Activated CD8-positive, alpha-beta memory T cell treated with anti-CD3 and anti-CD28 coated beads, Interleukin-2, amount 50 U/mL, for 24 hours (primary cell): ENCODE data around the gene KLHL17.

Source experiments
- DNase-seq: peaks from one replicate; pipeline ENCODE4 v3.0.0-alpha.2; 2020; ENCODE audit errors: extremely low read depth

KLHL17 gene

DNA sequence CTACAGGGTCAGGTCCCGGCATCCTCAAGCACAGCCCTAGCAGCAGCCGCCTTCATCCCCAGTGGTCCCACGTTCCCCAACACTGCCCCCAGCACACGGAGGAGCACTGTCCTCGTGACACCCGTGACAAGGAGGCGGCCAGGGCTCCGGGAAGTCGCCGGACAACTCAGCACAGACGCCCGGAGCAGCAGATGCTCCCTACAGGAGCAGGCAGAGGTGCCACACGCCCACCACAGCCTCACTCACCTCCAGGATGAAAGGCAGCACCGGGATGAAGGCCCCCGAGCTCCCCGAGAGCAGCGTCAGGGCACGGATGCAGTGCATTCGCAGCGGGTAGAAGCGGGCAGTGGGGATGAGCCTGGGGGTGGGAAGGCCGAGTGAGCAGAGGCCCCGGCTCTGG lies 9.5 kb upstream of the KLHL17 start:
- no peak for DNase-seq

DNA sequence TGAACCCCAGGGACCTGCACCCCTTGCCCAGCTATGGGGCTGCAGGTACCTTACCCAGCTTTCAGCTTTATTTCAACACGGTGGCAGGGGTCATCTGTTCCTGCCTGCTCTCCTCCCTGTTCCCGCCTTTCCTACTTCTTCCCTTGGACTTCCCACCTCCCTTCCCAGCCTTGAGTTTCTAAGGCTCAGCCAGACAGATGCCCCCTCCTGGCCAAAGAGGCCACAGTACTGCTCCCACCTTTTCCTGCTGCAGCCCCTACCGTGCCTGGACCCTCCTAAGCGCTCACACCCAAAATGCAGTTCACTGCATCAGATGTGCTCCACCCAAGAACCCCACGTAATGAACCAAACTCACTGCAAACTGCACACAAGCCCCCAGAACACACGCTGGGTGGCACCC lies 9.0 kb upstream of the KLHL17 start:
- DNase-seq: no peak

DNA sequence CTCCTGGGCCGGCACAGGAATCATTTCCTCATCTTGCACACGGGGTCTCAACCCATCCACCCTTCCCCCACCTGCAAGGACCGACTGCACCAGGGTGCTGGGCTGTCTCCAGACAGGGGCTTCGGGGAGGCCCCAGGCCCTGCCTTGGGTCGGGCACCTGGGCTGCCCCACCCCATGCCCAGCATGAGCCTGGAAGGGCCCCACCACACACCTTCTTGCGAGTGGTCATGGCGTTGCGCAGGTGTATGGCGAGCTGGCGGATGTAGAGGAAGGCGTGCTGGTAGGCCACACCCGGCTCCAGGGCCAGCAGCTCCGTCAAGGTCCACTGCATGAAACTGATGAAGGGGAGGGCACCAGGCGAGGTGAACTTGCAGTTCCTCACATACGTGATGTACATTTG lies 8.2 kb upstream of the KLHL17 start:
- no peak for DNase-seq

DNA sequence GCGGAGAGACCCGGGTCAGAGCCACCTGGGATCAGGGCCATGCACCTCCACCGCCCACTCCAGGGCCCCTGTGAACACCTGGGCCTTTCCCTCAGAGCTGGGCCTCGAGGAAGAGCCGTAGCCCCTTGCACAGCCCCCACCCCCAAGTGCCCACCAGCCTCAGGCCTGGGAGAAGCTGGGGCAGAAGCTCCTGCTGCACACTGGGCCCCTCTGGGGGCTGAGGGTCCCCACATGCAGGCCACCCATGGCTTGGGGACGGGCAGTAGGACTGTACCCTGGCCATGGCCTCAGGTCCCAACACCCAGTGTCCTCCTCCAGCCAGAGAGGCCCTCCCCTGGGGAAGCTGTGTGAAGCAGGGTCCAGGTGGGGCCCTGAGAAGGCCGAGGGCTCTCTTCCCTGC lies 7.8 kb upstream of the KLHL17 start:
- no peak for DNase-seq

DNA sequence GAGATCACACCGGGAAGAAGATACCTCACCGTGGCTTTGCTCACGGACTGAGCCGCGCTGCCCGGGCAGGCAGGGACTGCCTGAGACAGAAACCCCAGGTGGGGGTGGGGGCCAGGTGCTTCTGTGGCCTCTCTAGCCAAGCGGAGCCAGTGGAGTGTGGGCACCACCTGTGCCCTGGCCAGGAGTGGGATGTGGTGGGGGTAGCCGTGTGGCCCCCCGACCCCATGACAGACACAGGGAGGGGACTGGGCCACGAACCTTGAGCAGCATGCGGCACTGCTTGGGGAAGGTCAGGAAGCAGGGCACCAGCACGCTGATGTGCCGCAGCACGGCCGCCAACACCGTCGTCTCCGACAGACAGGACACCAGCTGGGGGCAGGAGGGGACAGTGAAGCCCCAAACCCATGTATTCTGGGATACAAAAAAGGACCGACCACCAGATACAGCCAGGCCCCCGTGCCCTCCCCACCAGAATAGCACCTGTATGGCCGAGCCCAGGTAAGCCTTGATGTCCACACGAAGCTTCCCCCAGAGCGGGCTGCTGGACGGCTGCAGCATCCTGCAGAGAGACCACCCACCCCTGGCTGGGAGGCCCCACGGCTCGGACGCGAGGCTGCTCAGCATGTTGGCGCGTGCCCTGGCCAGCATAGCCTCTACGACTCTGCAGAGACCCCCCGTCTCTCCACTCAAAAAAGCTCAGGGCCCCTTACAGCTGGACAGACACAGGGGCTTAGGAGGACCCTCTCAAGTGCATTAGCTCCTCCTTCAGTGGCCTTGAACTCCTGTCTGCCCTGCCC lies 6.7 kb upstream of the KLHL17 start:
- DNase-seq: no peak

DNA sequence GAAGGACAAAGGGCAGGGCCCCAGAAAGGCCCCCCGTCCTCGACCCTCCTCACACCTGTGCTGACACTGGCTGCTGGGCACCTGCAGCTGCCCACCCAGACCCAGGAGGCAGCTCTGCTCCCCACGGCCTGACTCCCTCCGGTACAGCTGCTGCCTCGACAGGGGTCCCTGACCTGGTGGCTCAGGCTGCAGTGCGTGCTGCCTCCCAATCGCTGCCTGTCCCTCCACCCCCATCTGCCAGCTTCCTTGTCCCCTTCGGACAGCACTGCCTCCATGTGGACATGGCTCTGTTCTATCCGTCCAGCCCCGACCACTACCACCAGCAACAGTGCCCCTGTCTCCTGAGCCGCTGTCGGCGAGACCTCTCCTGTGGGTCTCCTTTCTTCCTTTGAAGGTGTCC lies 5.5 kb upstream of the KLHL17 start:
- DNase-seq: no peak

DNA sequence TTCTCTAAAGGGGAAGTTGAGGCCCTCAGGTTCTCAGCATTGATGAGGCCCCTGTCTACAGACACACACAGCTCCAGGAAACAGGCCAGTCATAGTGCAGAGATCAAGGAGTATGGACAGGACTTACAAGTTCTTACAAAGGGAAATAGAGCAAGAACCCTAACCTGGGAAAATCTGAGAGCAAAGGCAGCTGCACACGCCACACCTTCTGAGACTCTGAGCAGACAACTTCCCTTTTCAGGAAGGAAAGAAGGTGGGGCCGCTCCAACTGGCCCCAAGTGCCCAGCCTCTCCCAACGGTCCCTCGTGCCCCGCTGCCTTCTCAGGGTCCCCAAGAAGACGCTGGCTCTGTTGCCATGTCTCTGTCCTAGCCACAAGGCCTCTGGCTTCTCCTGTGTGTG lies 4.9 kb upstream of the KLHL17 start:
- DNase-seq: no peak

DNA sequence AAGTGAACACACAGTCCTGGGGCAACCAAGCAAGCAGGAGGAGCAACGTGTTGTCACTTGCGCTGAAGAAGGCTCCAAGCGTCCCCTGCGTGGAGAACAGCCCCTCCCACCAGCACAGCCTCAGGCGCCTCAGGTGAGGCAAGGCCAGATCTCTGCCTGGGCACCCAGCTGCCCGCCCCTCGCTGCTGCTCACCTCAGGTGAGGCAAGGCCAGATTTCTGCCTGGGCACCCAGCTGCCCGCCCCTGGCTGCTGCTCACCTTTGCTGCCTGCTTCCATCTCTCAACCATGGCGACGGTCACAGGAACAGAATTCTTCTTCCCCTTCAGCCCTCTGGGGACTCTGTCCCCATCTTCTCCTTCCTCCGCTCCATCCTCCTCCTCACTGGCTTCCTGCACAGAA lies 3.7 kb upstream of the KLHL17 start:
- no peak for DNase-seq

DNA sequence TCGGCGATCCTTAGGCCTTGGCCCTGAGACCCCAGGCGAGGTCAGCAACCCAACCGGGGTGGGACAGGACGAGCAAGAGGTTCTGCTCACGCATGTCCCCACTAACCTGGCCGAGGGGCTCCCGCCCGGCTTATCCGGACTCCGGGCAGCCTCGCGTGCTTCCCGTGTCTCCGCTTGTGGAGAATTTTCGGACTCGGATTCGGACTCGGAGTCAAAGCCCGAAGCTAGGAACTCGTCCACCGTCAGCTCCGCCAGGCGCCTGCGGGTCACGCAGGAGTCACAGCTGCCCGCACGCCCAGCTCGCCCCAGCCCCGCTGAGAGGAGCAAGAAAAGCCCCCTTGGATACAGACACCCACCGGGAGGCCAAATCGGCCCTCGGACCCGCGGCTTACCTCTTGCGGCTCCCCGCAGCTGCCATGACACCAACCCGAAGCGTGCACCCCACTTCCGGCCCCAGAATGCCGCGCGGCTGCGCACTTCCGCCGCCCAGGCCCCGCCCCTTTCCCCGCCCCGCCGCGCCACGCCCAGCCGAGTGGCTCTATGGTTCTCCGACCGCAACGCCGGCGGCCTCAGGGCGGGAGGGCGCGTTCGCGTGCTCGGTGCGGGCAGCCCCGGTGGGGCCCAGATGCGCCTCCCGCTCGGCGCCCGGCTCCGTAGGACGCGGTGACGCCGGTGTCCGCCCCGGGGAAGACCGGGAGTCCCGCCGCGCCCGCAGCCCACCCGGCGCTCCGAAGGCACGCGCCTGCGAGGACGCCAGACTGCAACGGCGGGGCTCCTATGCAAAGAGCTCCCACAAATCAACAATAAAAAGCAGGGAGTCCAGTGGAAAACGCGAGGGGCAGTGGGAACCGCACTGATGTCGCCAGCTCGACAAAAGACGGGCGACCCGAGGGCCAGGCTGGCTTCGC lies 1.3 kb upstream of the KLHL17 start, which contains the start of gene NOC2L:
Gene NOC2L, minus strand, starts transcription at position 434 of the 908 bp plus-strand sequence. Its CDS starts 16 bp downstream, at position 418.
- peak; percentile 92 for DNase-seq

DNA sequence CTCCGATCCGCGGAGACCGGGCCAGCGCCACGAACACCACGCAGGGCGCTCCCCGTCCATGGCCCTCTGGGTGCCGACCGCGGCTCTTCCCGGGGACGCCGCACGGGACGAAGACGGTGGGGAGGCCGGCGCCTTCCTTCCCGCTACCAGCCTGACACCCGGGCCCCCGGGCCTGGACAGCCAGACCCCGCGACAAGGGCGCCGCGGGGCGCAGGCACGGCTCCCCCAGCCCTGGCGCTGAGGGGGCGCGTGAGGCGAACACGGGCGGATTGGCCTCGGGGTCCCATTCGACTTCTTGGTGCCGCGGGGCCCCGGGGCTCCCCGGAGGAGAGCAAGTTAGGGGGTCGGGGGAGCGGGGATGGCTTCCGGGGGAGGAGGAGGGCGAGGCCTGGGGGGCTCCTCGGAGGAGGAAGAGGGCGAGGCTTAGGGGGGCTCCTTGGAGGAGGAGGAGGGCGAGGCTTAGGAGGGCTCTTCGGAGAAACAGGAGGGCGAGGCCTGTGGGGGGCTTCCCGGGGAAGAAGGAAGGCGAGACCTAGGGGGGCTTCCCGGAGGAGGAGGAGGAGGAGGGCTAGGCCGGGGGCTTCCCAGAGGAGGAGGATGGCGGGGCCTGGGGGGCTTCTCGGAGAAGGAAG lies 537 bp upstream of the KLHL17 start:
- DNase-seq: no peak

DNA sequence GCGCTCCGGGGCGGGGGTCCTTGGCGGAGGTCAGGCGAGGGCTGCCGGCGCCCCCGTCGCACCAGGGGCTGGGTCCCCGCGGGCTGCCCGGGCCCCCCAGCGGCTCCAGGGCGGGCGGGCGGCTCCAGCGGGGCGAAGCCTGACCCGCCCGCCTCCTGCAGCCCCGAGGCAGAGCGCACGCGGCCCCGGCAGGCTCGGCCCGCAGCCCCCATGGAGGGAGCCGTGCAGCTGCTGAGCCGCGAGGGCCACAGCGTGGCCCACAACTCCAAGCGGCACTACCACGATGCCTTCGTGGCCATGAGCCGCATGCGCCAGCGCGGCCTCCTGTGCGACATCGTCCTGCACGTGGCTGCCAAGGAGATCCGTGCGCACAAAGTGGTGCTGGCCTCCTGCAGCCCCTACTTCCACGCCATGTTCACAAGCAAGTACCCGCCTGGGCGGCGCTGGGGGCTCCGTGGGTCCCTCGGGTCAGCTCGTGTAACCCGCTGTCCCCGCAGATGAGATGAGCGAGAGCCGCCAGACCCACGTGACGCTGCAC lies 817 bp downstream of the KLHL17 start:
- DNase-seq: no peak

DNA sequence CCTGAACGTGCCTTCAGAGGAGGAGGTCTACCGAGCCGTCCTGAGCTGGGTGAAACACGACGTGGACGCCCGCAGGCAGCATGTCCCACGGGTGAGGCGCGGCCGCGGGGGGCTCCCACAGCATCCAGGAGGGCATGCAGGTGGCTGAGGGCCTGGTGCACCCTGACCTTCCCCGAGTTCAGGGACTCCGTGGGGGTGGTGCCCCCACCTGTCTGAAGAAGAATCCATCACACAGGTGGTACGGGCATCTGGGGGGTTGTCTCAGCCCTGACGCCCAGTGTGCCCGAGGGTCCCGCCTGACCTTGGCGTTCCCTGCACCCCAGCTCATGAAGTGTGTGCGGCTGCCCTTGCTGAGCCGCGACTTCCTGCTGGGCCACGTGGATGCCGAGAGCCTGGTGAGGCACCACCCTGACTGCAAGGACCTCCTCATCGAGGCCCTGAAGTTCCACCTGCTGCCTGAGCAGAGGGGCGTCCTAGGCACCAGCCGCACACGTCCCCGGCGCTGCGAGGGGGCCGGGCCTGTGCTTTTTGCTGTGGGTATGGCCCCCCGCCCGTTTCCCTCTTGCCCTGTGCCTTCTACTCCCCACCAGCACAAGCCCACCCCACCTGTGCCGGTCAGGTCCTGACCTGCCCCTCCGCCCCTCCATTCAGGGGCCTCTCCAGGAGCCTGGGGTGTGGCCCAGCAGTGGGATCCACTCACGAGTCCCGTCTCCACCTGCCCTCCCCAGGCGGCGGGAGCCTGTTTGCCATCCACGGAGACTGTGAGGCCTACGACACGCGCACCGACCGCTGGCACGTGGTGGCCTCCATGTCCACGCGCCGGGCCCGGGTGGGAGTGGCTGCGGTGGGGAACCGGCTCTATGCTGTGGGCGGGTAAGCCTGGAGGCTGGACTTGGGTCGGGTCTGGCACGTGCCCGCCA lies 2.3 kb downstream of the KLHL17 start:
- no peak for DNase-seq

DNA sequence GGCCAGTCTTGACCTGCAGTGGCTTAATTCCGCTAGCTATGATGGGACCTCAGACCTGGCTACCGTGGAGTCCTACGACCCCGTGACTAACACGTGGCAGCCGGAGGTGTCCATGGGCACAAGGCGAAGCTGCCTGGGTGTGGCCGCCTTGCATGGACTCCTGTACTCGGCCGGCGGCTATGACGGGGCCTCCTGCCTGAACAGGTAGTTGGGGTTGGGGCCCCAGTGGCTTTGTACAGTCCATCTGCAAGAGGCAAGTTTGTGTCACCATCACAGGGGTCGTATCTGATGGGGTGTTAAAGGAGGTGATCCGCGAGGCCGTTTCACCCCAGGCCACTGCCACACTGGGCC lies 2.9 kb downstream of the KLHL17 start:
- no peak for DNase-seq

DNA sequence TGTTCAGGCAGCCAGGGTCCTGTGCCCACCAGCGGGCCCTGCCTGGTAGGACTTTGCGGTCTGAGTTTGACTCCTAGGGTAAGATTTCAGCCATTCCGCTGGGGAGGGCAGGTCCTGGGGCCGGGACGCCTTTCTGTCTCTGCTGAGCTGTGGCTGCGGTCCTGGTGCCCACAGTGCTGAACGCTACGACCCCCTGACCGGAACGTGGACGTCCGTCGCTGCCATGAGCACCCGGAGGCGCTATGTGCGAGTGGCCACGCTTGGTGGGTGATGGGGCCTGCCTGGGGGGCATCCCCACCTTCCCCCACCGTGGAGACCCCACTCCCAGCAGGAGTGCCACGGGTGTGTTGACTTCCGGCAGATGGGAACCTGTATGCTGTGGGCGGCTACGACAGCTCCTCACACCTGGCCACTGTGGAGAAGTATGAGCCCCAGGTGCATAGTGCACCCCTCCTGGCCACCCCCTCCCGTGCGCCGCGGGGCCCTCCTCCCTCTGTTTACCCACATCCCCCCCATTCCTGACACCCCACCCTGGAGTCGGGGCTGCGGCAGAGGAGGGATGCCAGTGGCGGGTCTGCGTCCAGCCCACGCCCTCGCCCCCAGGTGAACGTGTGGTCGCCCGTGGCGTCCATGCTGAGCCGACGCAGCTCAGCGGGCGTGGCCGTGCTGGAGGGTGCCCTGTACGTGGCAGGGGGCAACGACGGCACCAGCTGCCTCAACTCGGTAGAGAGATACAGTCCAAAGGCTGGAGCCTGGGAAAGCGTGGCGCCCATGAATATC lies 3.6 kb downstream of the KLHL17 start:
- no peak for DNase-seq

DNA sequence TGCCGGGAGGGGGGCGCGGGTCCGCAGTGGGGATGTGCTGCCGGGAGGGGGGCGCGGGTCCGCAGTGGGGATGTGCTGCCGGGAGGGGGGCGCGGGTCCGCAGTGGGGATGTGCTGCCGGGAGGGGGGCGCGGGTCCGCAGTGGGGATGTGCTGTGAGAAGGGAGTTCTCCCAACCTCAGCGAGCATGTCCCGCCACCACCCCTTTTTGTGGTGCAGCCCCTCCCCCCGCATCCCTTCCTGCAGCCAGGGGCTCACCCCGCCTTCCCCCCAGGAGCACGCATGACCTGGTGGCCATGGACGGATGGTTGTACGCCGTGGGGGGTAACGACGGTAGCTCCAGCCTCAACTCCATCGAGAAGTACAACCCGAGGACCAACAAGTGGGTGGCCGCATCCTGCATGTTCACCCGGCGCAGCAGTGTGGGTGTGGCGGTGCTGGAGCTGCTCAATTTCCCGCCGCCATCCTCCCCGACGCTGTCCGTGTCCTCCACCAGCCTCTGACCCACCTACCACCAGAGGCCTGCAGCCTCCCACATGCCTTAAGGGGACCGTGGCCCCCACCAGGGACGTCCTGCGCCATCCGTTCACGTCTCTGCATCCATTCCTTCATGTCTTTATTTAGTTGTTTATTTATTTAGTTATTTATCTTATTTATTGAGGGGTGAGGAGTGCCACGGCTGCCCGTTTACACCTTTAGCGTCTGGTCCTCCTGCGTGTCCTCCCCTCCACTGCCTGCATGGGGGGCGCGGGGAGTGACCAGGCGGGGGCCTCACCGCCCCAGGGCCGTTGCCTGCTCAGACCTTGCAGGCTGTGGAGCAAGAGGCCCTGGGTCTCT lies 4.5 kb downstream of the KLHL17 start:
- no peak for DNase-seq

DNA sequence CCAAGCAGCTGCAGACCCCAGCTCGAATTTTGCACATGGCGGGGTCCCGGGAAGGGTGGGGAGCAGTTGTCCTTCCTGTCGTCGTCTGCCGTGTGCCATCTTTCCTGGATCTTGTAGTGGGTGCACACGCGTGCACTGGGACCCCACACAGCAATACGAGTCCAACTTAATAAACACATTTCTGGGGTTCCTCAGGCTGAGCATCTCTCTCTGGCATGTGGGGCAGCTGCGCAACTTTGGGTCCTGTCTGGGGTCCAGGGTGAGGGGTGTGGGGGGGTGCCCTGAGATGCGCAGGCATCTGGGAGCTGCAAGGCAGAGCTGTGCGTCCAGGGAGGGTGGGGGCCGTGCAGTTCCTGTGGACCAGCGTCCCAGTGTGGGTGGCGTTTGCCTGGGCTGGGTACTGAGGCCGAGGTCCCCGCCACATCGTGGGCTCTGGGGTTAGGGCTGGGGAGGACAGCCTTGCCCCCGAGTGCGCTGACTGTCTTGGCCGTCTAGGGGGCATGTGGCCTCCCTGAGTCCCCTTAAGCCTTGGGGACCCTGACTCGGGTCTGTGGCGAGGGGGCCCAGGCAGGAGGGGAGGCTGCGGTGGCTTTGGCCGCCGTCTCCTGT lies 5.2 kb downstream of the KLHL17 start:
- DNase-seq: no peak

DNA sequence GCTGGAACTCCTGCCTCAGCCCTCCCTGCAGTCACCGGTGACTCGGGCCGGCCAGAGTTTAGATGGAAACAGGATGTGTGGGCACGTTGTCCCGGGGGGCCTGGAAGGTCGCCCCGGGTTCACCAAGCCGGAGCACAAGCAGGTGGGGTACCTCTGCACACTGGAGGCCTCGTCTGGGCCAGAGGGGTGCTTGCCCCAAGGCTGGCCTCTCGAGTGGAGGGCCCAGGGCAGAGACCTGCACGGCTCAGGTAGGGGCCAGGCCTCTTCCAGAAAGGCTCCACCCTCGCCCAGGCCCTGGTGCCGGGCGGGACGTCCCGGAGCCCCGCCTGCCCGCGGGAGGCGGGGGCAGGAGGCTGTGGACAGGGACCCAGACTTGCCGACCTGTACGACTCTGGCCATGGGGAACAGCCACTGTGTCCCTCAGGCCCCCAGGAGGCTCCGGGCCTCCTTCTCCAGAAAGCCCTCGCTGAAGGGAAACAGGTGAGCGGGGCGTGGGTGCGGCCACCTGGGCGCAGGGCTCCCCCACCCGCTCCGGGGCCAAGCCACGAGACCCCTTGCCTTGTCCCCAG lies 5.8 kb downstream of the KLHL17 start, which contains the start of gene PLEKHN1:
Gene PLEKHN1, plus strand, starts transcription at position 348 of the 569 bp plus-strand sequence. Its CDS starts 50 bp downstream, at position 398.
- no peak for DNase-seq

DNA sequence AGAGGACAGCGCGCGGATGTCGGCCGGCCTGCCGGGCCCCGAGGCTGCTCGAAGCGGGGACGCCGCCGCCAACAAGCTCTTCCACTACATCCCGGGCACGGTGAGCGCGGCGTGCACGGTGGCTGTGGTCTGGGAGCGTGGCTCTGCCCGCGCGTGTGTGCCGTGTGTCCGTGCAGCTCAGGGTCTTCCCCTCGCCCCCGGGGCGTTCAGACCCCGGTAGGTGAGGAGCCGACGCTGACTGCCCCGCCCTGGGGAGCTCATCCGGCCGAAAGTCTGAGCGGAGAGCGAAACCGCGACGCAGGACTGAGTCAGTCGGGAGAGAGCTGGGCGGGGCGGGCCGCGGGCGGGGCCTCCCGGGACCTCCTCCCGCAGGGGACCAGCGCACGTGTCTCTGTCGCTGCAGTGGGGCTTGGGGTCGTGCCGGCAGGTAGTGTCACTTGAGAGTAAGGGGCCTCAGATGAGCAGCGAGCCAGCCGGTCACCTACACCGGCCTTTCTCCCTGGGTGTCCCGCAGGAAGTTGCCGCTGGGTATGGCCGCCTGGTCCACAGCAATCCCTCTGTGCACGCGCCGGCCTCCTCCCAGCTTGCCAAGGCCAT lies 6.4 kb downstream of the KLHL17 start:
- DNase-seq: peak; percentile 63
